ENCODE data around the gene HBE1. TPM values are rescaled to one million over a fixed set of nuclear protein-coding genes. Genes with fewer than 3 reads are reported as not detected.

HBE1 gene
- total and polyA plus RNA-seq, 2 of the 4 experiments (the other 2 are of a cell fraction) = 3.2 to 12.7 TPM

- no peak overlapping the region for H4K91ac ChIP-seq (ENCODE audit: insufficient read depth, low read depth, low read length)
- no TSS peak for BruUV-seq (replicated peaks)
- DNase-seq (no peak), ATAC-seq (ENCODE audit: low read depth) (no peak)
- no peak overlapping the region for H2BK20ac ChIP-seq (ENCODE audit: low read depth, low read length)
- dilution Hi-C loops (cut with HindIII; ENCODE audit: low sequenced_read_pairs, unreplicated experiment) = no loop called here
- no peak for TF ChIP-seq MAZ (IDR thresholded peaks at IDR 0.05; ENCODE audit: borderline replicate concordance, low read depth, low read length)
- no peak for TF ChIP-seq MXI1 (IDR thresholded peaks at IDR 0.05; ENCODE audit: borderline replicate concordance, low read depth, low read length)
- TF ChIP-seq FOS (IDR thresholded peaks at IDR 0.05; ENCODE audit: low read depth, low read length) = no peak
- TF ChIP-seq MAFK (IDR thresholded peaks at IDR 0.05; ENCODE audit: low read depth, low read length) = no peak
- no peak for TF ChIP-seq SMC3 (IDR thresholded peaks at IDR 0.05; ENCODE audit: low read depth, low read length)
- no peak for TF ChIP-seq RAD21 (IDR thresholded peaks at IDR 0.05; ENCODE audit: low read length)
- no peak for TF ChIP-seq CHD1 (IDR thresholded peaks at IDR 0.05; ENCODE audit: low read depth, low read length)
- TF ChIP-seq RCOR1 (IDR thresholded peaks at IDR 0.05; ENCODE audit: insufficient replicate concordance, low read length) = no peak
- no peak for TF ChIP-seq NFE2L2 (IDR thresholded peaks at IDR 0.05; ENCODE audit: low read depth, low read length)
- TF ChIP-seq ELK1 (IDR thresholded peaks at IDR 0.05; ENCODE audit: borderline replicate concordance, low read depth, low read length) = no peak
- no peak for TF ChIP-seq RFX5 (IDR thresholded peaks at IDR 0.05; ENCODE audit: low read depth, low read length)
- TF ChIP-seq POLR2A (IDR thresholded peaks at IDR 0.05; ENCODE audit: low read depth, low read length) = no peak
- TF ChIP-seq USF2 (IDR thresholded peaks at IDR 0.05; ENCODE audit: low read depth, low read length) = no peak
- TF ChIP-seq BHLHE40 (IDR thresholded peaks at IDR 0.05; ENCODE audit: low read depth, low read length) = no peak
- no peak for TF ChIP-seq CTCF (conservative IDR thresholded peaks at IDR 0.05; ENCODE audit: low read depth, low read length)
- TF ChIP-seq CEBPB (IDR thresholded peaks at IDR 0.05; ENCODE audit: low read depth, low read length) = no peak
- H3K9me3 ChIP-seq (ENCODE audit: control insufficient read depth, insufficient read depth, low read length) = no peaks in the 10 kb centered on the region
- no peak overlapping the region for H2AK9ac ChIP-seq (replicated peaks; ENCODE audit: low read depth, low read length, poor library complexity)
- H3K36me3 ChIP-seq (ENCODE audit: control insufficient read depth, insufficient read depth, low read length) = no peaks in the 10 kb centered on the region
- no peaks in the 10 kb centered on the region for H3K27me3 ChIP-seq (ENCODE audit: control insufficient read depth, insufficient read depth, low read length)
- H3K18ac ChIP-seq (ENCODE audit: low read depth, low read length) = no peak overlapping the region
- ChIA-PET POLR2A (ENCODE audit: unreplicated experiment) (no interaction called here), CTCF (no interaction called here)
- H3K79me1 ChIP-seq (ENCODE audit: low read depth in 1 of 2, low read length in 2 of 2) = no peaks in the 10 kb centered on the region
- no peak overlapping the region for H3K14ac ChIP-seq (replicated peaks; ENCODE audit: low read depth, low read length)
- H4K20me1 ChIP-seq (ENCODE audit: insufficient read depth, low read length) = no peaks in the 10 kb centered on the region
- H3K4me3 ChIP-seq (ENCODE audit: insufficient read depth, low read depth, low read length) = no peak overlapping the region
- H3K23ac ChIP-seq (ENCODE audit: low read depth, low read length) = no peak overlapping the region
- in situ Hi-C loops (cut with MboI; ENCODE audit: low sequenced_read_pairs) = no loop called here
- H2BK120ac ChIP-seq (ENCODE audit: low read depth, low read length) = no peak overlapping the region
- no peak overlapping the region for H3K4me2 ChIP-seq (ENCODE audit: low read depth, low read length)
- no peak overlapping the region; the same call in 1 of the 2 replicates for H4K5ac ChIP-seq (ENCODE audit: low read depth, low read length)
- no peak overlapping the region for H3K56ac ChIP-seq (ENCODE audit: extremely low read depth, insufficient read depth, low read length)
- WGBS, 2 experiments (ENCODE audit: extremely low coverage in 2 of 2, insufficient read length in 1 of 2) = 20% methylated on average over 1 of the region's 3 CpGs; no CpG with 5 or more reads in 1 of the 2 experiments
- H2AFZ ChIP-seq (replicated peaks; ENCODE audit: low read length, poor library complexity) = no peak overlapping the region
- H3K9ac ChIP-seq (ENCODE audit: low read depth, low read length) = no peak overlapping the region
- no peak overlapping the region for H3K4ac ChIP-seq (ENCODE audit: low read depth, low read length)
- H4K8ac ChIP-seq (ENCODE audit: low read depth in 2 of 2, low read length in 2 of 2) = no peak overlapping the region
- peaks cover 6% of the 10 kb centered on the region; the same call in 1 of the 2 replicates for H3K9me1 ChIP-seq (ENCODE audit: insufficient read depth, low read length)
- H3K4me1 ChIP-seq (ENCODE audit: control insufficient read depth, insufficient read depth, low read length) = peaks cover 3% of the 10 kb centered on the region
- no peak overlapping the region for H2BK15ac ChIP-seq (ENCODE audit: low read depth, low read length)
- intact Hi-C loops (cut with micrococcal nuclease) = no loop called here
- no peak overlapping the region for H3K27ac ChIP-seq (ENCODE audit: insufficient read depth, low read length)
- no peak overlapping the region for H2AK5ac ChIP-seq (ENCODE audit: low read depth, low read length)
- H2BK5ac ChIP-seq (ENCODE audit: low read depth, low read length, poor library complexity, severe bottlenecking) = no peak overlapping the region
These were observed 37.6 kb downstream of the HBE1 start for GRCh38 chr11:5232176-5232575.
